DMS53 treated with DMSO at 0.1 percent for 48 hours (cell line): ENCODE results near the gene COMP.

Experiments
- DNase-seq: peaks from one replicate; lab custom pipeline; 2025; ENCODE audit not compliant: unreplicated experiment; lab: John Stamatoyannopoulos, UW

The COMP gene

DNA sequence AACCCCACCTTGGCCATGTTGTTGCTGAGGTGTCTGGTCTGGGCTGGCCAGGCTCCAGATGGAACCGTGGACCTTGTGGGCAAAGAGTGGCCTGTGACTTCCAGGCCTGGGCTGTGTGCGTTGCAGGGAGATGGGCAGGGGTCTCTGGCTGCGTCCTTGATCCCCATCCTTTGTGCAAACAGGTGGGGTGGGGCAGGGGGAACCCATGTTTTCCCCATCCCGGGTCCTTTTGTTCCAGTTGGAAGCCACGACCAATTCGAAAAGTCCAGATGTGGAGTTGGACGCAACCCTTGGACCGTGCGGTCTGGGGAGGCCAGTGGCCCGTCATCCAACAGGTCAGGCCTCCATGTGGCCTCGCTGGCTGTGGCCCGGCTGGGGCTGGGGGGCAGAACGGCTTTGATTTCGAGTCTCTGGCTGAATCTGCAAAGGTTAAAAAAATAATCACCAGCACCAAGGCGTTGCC, 13.1 kb upstream of the COMP start:
- DNase-seq, result no peak

DNA sequence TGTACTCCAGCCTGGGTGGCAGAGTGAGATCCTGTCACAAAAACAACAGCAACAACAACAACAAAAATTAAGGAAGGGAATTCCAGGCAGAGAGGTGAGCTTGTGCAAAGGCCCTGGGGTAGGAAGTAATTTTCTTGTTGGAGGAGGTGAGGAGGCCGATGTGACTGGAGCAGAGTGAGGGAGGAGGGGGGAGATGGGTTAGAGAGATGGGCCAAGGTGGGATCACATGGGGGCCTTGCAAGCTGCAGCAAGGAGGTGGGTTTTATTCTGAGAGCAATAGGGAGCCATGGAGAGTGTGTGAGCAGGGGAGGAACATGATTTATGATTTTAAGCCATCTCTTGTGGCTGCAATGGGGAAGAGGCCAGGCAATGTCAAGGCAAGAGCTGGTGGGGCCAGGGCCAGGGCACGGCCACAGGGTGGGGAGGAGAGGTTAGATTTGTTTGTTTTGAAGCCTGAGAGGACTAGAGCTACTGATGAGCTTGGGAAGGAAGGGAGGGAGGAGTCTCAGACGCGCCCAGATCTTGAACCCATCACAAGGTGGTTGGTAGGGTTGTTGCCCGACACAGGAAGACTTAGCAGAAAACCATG, 12.5 kb upstream of the COMP start:
- no peak for DNase-seq

DNA sequence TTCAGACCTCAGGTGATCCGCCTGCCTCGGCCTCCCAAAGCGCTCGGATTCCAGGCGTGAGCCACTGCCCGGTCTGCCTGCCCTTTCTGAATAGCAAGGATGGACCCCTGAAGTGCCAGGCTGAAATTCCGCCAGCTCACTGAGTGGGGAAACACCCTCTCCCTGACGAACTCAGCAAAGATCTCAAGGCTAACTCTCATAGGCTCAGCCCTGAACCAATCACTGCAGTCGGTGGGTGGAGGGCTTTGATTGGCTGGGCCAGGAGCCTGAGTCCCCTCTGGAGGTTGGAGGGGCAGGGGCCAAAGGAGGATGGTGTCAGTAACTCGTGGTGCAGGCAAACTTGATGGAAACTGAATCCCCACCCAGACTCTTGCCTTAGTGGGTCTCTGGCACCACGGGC, 11.2 kb upstream of the COMP start:
- no peak for DNase-seq

DNA sequence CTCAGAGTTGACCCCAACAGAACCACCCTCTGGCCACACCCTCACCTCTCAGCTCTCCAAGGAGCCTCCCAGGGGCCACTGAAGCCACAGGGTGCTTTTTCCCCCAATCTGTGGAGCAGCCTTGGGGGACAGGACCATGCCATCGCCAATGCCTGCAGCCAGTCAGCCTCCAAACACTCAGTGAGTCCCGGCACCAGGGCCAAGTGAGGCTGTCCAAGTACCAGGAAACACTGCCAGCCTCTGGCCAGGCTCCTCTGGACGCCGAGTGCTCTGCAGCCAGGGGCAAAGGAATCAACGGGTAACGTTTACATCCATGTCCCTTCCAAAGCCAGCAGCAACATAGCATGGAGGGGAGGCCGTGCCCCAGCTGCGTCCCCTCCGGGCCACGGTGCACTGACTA, 9.5 kb upstream of the COMP start:
- DNase-seq, result no peak

DNA sequence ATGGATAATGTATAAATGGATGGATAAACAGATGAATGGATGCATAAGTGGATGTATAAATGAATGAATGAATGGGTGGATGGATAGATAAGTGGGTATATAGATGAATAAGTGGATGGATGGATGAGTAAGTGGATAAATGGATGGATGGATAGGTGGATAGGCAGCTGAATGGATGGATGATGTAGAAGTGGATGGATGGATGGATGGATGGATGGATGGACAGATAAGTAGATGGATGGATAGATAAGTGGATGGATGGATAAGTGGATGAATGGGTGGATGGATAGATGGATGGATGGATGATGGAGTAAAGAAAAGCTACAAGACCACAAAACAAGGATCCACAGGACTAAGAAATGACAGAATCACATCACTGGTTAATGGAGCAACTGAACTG, 9.0 kb upstream of the COMP start:
- DNase-seq, result no peak

DNA sequence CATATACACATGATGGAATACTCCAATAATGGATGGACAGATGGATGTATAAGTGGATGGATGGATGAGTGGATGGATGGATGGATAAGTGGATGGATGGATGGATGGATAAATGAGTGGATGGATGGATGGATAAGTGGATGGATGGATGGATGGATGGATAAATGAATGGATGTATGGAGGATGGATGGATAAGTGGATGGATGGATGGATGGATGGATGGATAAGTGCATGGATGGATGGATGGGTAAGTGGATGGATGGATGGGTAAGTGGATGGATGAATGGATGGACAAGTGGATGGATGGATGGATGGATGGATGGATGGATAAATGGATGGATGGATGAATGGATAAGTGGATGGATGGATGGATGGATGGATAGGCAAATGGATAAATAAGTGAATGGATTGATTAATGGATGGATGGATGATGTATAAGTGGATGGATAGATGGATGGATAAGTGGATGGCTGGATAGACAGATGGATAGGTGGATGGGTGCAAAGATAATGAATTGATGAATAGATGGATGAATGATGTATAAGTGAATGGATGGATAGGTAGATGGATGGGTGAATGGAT, 8.4 kb upstream of the COMP start:
- no peak for DNase-seq

DNA sequence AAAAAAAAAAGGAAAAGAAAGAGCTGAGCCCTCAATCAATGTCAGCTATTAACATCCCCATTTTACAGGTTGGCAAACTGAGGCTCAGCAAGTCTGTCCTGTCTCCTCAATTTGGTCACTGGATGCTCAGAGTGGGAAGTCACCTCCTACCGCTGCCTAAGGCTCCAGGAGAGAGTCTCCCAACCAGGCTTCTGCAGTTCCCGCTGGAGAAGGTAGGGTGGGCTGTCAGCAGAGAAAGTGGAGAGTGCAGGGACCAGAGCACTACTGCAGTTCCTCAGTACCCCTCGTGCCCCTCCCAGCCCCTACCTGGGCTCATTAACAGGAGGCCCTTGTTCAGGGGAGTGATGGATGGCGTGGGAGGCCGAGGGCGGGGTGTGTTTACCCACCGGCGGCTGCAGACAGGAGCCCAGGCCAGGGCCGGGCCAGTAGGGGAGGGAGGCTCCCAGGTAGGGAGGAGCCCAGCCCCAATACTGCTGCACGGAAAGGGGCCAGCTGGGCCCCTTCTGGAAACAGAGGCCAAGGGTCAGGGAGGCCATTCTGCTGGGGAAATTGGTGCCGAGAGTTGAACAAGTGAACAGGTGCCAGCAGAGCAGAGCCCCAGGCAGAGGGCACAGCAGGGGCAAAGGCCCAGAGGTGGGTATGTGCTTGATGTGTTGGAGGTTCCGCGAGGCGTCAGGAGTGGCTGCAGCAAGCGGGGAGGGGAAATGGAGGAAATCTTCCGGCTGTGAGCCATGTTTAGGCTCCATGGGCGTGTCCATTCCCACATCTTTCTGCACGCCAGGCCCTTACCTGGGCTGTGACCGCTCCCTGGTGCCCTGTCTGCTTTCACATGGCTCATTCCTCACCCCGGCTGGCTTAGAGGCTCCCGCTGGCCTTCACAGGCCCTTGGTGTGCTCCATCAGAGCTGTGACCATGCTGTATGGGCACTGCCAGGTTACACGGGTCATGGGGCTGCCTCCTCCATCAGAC, 7.6 kb upstream of the COMP start:
- DNase-seq, result no peak

DNA sequence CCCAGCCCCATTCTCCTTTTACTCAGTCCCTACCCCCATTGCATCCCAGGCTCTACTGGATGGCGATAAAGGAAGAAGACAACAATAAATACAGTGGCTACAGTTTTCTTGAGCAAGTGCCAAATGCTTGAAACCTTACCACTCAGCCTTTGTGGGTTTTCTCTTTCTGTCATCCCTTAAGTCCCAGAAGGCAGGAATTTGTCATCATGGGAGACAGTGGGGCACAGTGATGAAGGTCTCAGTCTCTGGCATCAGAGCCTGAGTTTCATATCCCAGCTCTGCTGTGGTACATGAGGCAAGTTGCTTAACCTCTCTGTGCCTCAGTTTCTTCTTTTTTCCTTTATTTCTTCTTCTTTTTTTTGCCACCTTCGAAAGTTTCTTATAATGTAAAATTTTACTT, 5.1 kb upstream of the COMP start:
- DNase-seq, result no peak

DNA sequence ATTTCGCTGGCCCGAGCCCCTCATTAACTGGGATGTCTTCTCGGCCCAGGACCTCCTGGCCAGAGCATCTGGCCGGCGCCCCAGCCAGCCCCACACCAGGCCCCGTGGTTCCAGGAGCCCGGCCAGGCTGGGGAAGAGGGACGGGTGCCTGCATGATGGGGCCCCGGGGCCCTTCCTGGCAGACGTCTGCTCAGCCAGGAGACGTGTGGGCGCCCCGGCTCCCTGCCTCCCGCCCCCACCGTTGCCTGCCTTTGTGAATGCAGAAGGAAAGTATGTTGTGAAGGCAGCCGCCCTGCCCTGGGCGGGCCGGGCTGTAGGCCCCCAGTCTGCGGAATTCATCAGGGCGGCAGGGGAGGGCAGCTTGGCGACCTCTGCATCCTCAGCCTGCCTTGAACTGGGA, 4.4 kb upstream of the COMP start:
- DNase-seq, result no peak

DNA sequence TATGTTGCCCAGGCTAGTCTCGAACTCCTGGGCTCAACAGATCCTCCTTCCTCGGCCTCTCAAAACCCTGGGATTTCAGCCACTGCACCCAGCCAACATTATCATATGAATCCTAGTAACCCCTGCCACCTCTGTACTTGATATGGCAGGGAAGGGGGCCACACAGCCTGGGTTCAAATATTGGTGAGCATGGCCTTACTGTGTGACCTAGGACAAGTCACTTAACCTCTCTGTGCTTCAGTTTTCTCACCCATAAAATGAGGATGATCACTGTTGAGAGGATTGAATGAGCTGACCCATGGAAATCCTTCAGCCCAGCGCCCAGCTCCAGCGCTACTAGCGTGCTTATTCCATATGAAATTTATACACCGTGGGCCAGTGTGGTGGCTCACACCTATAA, 3.6 kb upstream of the COMP start:
- no peak for DNase-seq

DNA sequence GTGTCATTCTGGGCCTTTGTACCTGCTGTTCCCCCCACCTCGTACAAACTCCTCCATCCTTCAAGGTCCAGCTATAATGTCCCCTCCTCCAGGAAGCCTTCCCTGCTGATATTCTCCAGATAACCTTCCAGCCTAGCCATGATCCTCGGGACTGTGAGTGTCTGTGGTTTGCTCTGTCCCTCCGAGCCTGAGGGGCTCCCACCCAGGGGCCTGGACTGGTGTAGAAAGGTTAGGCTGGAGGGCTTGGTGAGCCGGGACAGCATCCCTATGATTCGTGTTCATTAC, 2.9 kb upstream of the COMP start:
- DNase-seq, result no peak

DNA sequence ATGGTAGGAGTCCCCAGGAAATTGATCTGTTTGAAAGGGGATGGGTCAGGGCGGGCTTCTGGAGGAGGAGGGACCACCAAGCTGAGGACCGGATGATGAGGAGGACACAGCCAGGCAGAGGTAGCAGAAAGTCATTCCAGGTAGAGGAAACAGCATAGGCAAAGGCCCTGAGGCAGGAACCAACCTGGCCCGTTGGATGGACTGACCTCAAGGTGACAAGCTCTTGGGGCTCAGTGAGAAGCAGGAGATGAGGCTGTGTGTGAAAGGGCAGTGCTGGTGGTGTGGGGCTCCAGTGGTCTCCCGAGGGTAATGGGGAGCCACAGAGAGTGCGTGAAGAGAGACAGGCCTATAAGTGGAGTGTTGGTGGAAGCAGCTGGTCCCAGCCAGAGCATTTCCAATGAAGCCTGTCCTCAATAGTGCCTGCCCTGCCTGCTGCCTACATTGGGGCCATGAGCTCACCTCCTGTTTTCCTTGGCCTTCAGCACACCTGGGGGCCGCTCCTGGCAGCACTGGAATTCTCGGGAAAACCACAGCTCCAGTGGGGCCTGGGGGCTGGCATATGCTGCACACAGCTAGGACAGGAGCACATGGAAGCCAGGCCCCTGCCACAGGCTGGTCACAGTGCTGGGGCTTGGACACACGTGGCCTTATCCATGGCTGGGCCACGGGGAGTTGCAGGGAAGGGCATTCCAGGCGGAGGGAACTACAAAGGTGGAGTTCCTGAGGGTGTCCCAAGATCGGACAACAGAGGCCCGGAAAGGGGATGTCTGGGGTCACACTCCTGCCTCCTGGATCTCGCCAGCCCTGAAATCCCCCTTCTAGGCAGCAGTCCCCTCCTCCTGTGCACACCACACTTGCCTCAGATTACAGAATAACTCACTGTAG, 2.3 kb upstream of the COMP start:
- DNase-seq, result no peak

DNA sequence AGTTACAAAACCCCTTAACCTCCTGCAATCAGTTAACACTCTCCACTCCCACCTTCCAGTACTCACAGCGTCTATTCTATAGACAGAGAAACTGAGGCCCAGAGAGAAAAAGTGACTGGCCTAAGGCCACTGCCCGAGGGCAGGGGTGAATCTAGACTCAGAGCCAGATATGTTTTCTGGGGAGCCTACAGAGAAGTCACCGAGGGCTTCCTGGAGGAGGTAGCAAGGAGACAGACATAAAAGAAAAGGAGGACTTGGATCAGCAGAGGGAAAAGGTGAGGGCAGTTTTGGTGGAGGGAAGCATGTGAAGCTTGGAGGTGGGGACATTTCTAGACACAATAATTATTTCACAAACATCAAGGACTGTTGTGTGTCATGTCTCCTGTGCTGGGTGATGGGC, 1.6 kb upstream of the COMP start:
- DNase-seq, result no peak

DNA sequence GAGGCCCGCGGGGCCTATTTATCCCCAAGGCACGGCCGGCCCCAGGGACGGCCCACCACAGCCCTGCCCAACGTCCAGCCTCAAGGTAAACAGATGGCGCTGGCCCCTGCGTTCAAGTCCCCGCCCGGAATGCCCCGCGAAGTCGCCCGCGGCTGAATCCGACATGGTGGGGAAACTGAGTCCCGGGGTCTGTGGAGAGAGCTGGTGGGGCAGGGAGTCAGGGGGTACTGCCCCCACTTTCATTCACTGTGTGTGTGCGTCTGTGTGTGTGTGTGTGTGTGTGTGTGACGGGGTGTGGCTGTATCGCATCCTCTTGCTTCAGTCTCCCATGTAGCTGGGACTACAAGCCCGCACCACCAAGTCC, 192 bp upstream of the COMP start:
- no peak for DNase-seq

DNA sequence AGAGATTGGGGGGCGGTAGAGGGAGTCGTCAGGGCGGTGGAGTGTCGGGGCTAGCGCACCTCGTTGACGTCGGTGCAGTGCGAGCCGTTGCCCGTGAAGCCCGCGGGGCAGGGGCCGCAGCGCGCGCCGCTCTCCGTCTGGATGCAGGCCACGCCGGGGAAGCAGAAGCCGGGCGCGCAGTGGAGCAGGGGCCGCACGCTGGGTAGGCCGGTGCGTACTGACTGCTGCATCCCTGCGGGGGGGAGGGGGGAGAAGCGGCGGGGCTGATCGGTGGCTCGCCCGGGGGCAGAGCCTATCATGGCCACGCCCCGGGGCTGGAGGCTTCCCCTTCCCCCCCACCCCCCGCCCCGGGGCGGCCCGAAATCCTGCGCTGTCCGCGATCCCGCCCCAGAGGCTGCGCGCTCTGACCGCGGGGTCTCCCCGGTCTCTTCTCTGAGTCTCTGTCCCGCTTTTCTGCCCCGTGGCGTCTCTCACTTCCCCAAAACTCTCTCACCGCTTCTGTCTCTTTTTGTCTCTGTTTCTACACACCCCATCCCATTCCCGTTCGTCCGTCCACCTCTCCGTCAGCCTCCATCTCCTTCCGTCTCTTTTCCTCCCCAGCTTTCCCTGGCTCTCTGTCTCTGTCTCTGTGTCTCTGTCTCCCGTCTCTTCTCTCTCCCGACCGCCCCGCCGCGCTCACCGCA, 1.1 kb downstream of the COMP start:
- DNase-seq, result no peak

DNA sequence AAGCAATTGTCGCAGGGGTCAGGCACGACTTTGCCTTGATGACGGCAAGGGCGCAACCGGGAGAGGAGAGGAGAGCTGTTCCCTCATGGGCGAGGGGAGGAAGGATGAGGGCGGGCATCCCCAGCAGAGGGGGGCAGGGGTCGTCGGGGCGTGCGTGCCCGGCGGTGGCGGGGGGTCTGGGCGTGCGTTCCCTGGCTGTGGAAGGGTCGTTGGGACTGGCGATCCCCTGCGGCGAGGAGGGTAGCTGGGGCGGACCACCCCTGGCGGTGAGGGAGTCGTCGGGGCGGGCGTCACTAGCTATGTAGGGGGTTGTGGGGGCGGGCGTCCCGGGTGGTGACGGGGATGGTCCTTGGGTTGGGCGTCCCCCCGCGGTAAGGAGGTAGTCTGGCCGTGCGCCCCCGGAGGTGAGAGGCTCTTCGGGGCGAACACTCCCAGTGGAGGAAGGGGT, 1.7 kb downstream of the COMP start:
- no peak for DNase-seq

DNA sequence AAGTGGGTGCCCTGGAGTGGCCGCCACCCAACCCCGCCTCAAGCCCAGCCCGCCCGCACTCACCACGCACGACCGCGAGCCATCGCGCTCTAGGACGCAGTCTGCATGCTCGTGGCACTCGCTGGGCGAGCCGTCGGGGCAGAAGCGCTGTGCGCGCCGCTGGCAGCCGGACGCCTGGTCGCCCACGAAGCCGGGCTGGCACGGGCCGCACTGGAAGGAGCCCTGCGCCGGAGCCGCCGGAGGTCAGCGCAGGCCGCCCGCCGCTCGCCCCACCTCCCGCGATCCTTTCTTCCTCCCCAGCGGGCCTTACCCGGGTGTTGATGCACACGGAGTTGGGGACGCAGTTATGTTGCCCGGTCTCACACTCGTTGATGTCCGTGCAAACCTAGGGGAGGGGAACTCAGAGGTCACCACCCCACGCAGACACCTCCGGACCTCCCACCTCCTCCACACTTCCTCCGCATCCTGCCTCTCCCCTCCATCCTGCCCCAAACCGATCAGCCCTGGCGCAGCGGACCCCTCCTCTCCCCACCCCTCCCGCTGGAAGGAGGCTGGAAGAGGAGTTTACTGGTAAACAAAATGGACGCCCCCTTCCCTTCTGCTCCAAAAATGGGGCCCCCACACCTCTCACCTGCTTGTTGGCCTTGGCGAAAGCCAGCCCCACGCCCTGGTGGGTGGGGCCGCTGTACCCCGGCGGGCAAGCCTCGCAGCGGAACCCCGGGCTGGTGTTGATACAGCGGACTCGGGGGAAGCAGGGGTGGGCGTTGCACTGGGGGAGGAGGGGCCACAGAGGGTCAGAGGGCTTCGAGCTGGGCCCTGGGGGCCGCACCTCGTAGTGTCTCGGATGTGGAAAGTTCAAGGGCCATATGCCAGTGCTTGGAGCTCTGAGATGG, 2.3 kb downstream of the COMP start:
- DNase-seq, result no peak

DNA sequence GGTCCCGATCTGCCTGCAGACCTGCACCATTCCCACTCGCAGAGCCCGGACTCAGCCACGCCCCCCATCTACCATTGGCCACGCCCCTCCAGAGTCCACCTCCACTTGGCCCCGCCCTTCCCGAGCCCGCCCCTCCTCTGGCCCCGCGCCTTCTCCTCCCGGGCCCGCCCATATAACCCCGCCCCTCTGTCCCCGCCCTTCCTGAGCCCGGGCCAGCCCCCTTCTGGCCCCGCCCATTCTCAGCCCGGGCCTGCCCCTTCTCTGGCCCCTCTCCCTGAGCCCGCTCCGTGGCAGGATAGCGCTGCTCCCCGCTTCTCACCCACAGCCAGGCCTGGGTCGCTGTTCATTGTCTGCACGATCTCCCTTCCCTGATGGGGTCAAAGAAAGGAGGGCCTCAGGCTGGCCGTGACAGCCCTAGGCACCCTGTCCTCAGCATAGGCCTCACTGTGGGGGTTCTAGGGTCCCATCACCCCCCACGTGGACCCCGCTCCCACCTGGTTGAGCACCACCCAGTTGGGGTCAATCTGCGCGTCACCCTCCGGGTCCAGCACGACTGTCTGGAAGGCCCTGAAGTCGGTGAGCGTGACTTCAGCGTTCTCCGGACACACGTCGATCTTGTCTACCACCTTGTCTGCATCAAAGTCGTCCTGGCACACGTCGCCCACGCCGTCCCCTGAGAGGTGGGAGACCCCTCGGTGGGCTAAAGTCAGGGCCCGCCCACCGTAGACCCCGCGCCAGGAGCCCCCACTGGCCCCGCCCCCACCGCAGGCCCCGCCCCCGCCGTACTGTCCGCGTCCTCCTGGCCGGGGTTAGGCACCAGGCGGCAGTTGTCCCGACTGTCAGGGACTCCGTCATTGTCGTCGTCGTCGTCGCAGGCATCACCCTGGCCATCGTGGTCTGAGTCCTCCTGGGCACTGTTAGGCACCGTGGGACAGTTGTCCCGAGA, 5.7 kb downstream of the COMP start:
- peak; percentile 42 for DNase-seq

DNA sequence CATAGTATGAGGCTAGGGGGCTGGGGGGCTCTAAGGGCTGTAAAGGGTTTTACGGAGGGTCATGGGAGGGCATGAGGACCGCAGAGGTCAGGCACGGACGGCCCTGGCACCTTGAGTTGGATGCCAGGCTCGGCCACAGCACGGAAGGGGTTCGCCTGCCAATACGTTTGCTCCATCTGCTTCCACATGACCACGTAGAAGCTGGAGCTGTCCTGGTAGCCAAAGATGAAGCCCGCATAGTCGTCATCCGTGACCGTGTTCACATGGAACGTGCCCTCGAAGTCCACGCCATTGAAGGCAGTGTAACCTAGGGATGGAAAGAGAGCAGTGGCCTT, 6.4 kb downstream of the COMP start:
- peak; percentile 42 for DNase-seq
